Astrocyte (in vitro differentiated cells and primary cell): ENCODE measurements around the gene NUDT19.

Experiments used
- EZH2 ChIP-seq: IDR thresholded peaks from 2 replicates; pipeline ENCODE4 v1.6.1; 2012; ENCODE audit warnings: mild to moderate bottlenecking, low read length, inconsistent platforms; ENCODE audit not compliant: insufficient read depth
- TF ChIP-seq, protein P1 (sequence below): IDR thresholded peaks from 2 replicates; pipeline ENCODE4 v1.5.1; 2011; ENCODE audit warnings: low read depth, mild to moderate bottlenecking, inconsistent platforms, low read length, moderate library complexity; ENCODE audit not compliant: insufficient read depth

- TF ChIP-seq, protein P1, sequence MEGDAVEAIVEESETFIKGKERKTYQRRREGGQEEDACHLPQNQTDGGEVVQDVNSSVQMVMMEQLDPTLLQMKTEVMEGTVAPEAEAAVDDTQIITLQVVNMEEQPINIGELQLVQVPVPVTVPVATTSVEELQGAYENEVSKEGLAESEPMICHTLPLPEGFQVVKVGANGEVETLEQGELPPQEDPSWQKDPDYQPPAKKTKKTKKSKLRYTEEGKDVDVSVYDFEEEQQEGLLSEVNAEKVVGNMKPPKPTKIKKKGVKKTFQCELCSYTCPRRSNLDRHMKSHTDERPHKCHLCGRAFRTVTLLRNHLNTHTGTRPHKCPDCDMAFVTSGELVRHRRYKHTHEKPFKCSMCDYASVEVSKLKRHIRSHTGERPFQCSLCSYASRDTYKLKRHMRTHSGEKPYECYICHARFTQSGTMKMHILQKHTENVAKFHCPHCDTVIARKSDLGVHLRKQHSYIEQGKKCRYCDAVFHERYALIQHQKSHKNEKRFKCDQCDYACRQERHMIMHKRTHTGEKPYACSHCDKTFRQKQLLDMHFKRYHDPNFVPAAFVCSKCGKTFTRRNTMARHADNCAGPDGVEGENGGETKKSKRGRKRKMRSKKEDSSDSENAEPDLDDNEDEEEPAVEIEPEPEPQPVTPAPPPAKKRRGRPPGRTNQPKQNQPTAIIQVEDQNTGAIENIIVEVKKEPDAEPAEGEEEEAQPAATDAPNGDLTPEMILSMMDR = no peak
- no peak for TF ChIP-seq EZH2
Observed at GRCh38 chr19:32751066-32751465, 59.4 kb downstream of the NUDT19 start.
